PFSK-1 (cell line): ENCODE measurements around the gene CYTH1.

Experiments used
- FOXP2 ChIP-seq: optimal IDR thresholded peaks from 2 replicates; pipeline ENCODE3; 2011; ENCODE audit warnings: borderline replicate concordance, control low read depth, inconsistent platforms; ENCODE audit not compliant: insufficient read depth; ENCODE audit errors: extremely low read length, extremely low read depth
- POLR2AphosphoS5 ChIP-seq: IDR thresholded peaks from 2 replicates; pipeline ENCODE4 v1.6.1; 2012; ENCODE audit warnings: low read depth, mild to moderate bottlenecking, control low read depth, low read length, moderate library complexity
- REST ChIP-seq, 2 experiments: IDR thresholded peaks; 2 replicates each; pipeline versions ENCODE4 v1.6.1 to v1.8.0; 2011 to 2012; ENCODE audit warnings: low read depth in 2 of 2, low read length in 2 of 2, control low read depth in 1 of 2, inconsistent platforms in 1 of 2, mild to moderate bottlenecking in 1 of 2, moderate library complexity in 1 of 2; ENCODE audit not compliant: insufficient read depth in 1 of 2
- SIN3A ChIP-seq: IDR thresholded peaks from 2 replicates; pipeline ENCODE4 v1.6.1; 2012; ENCODE audit warnings: mild to moderate bottlenecking, low read length, moderate library complexity, borderline replicate concordance; ENCODE audit not compliant: insufficient read depth
- TAF1 ChIP-seq: IDR thresholded peaks from 2 replicates; pipeline ENCODE4 v1.6.1; 2012; ENCODE audit warnings: low read length, control low read depth, borderline replicate concordance; ENCODE audit not compliant: insufficient read depth

GRCh38 chr17:78672005-78672404, 110.1 kb downstream of the CYTH1 start:
- TF ChIP-seq POLR2AphosphoS5 (no peak), REST (IDR thresholded peaks at IDR 0.05; ENCODE audit: insufficient read depth in 1 of 2, low read depth in 2 of 2, low read length in 2 of 2) (no peak), TAF1 (no peak), SIN3A (no peak), FOXP2 (no peak)
